Measurements from ENCODE around the gene FBH1.

The FBH1 gene

GRCh38 chr10:5968681-5969453 lies 78.8 kb downstream of the FBH1 start:
- TF ChIP-seq, protein P1, sequence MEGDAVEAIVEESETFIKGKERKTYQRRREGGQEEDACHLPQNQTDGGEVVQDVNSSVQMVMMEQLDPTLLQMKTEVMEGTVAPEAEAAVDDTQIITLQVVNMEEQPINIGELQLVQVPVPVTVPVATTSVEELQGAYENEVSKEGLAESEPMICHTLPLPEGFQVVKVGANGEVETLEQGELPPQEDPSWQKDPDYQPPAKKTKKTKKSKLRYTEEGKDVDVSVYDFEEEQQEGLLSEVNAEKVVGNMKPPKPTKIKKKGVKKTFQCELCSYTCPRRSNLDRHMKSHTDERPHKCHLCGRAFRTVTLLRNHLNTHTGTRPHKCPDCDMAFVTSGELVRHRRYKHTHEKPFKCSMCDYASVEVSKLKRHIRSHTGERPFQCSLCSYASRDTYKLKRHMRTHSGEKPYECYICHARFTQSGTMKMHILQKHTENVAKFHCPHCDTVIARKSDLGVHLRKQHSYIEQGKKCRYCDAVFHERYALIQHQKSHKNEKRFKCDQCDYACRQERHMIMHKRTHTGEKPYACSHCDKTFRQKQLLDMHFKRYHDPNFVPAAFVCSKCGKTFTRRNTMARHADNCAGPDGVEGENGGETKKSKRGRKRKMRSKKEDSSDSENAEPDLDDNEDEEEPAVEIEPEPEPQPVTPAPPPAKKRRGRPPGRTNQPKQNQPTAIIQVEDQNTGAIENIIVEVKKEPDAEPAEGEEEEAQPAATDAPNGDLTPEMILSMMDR (IDR thresholded peaks at IDR 0.05; ENCODE audit: low read depth, low read length) = no peak
- H3K4me3 ChIP-seq (ENCODE audit: low read depth, low read length) = no peak overlapping the region

DNA sequence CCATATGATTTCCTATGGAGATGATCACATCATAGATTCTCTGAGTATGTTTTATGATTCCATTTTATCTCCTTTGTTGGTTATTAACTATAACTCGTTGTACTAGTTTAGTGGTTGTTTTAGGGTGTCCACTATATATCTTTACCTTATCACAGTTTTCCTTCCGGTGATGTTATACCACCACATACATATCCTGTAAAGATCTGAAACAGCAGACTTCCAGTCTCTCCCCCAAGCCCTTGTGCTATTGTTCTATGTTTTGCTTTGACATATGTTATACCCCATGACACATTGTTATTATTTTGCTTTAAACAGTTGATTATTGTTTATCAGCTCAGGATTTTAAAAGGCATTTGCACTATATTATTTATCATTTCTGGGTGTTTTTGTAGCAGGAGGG lies 80.0 kb downstream of the FBH1 start:
- no peak overlapping the region for H3K4me3 ChIP-seq (ENCODE audit: low read depth, low read length)
- TF ChIP-seq, protein P1 (IDR thresholded peaks at IDR 0.05; ENCODE audit: low read depth, low read length) = no peak

GRCh38 chr10:5970527-5970926 lies 80.5 kb downstream of the FBH1 start:
- no peak overlapping the region for H3K4me3 ChIP-seq (ENCODE audit: low read depth, low read length)
- TF ChIP-seq, protein P1 (IDR thresholded peaks at IDR 0.05; ENCODE audit: low read depth, low read length) = no peak

GRCh38 chr10:5971315-5971832 lies 81.3 kb downstream of the FBH1 start:
- no peak overlapping the region for H3K4me3 ChIP-seq (ENCODE audit: low read depth, low read length)
- TF ChIP-seq, protein P1 (IDR thresholded peaks at IDR 0.05; ENCODE audit: low read depth, low read length) = no peak

DNA sequence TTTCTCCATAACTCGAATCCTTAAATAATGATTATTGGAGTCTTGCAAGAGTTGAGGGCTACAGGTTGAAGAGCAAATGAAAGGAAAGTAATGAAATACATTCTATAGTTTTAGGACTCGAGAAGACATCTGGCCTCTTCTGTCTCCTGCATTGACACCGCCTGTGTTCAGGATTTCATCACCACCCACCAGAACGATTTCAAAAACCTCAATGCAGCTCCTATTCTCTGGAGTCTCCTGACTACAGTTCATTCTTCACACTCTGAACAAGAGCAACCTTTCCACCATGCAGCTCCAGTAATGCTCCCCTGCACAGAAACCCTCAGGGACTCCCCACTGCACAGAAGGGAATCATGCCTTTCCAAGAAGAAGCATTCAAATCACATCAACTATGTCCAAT lies 81.8 kb downstream of the FBH1 start:
- TF ChIP-seq, protein P1 (IDR thresholded peaks at IDR 0.05; ENCODE audit: low read depth, low read length) = no peak

GRCh38 chr10:5973069-5973468 lies 83.0 kb downstream of the FBH1 start:
- no peak overlapping the region for H3K4me3 ChIP-seq (ENCODE audit: low read depth, low read length)

More for the DNA sequence above, 81.8 kb downstream of the FBH1 start:
- H3K4me3 ChIP-seq (ENCODE audit: low read depth, low read length) = no peak overlapping the region

More at GRCh38 chr10:5973069-5973468, 83.0 kb downstream of the FBH1 start:
- TF ChIP-seq, protein P1 (IDR thresholded peaks at IDR 0.05; ENCODE audit: low read depth, low read length) = no peak
